ENCODE measurements around the gene BLID. TPM values are rescaled to one million over a fixed set of nuclear protein-coding genes. Genes with fewer than 3 reads are reported as not detected.

BLID gene
- total and polyA plus RNA-seq, 2 donors from 2014 or later: not detected

DNA sequence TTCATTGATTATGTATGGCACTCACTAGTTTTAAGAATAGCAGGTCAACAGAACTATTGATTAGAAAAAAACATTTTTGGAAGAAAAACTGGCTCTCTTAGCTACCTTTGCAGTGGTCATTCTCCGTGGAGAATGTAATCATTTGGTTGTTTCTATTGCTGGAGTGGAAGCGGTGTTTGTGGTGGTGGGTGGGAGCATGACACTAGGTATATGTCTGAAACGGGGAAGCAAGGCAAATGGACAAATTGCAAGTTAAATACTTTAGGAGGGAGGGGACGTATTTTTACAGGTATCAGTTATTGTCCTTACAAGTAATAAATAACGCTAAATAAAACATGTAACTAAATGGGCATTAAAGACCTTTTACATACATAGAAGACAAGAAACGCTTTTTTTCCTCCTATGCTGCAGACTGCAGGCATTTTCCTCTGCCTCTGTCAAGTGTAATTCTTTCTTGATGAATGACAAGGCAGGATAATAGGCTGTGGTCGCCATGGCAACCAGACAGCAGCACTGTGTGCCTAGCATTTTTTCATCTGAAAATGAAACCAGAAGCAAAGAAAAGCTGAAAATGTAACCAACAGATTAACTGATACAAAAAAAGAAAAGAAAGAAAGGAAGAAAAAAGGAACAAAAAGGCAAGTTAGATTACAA, 46.2 kb downstream of the BLID start:
- Histone ChIP-seq H3K36me3 (ENCODE audit: control insufficient read depth in 2 of 3, insufficient read depth in 3 of 3, low read length in 3 of 3) (no peaks in the 10 kb centered on the region), H3K9me3 (ENCODE audit: control insufficient read depth in 2 of 3, insufficient read depth in 1 of 3, low read length in 3 of 3) (peaks cover 0 to 2% (median 0%) of the 10 kb centered on the region in 3 donors), H3K4me3 (ENCODE audit: low read length in 3 of 3) (no peak overlapping the region), H3K9ac (ENCODE audit: low read length in 3 of 3) (no peak overlapping the region), H3K4me1 (ENCODE audit: control insufficient read depth in 2 of 3, insufficient read depth in 2 of 3, low read depth in 1 of 3, low read length in 3 of 3) (peaks cover 0 to 3% (median 0%) of the 10 kb centered on the region in 3 donors), H3K27me3 (ENCODE audit: control insufficient read depth, insufficient read depth, low read length) (no peaks in the 10 kb centered on the region), H3K27ac (ENCODE audit: low read depth in 2 of 2, low read length in 2 of 2) (no peak overlapping the region)
- intact Hi-C loops (cut with DNase I): no loop called here
- peak; percentile 67 to 95 (median 84) for DNase-seq
- FAIRE-seq: no peak
- TF ChIP-seq, protein P1, sequence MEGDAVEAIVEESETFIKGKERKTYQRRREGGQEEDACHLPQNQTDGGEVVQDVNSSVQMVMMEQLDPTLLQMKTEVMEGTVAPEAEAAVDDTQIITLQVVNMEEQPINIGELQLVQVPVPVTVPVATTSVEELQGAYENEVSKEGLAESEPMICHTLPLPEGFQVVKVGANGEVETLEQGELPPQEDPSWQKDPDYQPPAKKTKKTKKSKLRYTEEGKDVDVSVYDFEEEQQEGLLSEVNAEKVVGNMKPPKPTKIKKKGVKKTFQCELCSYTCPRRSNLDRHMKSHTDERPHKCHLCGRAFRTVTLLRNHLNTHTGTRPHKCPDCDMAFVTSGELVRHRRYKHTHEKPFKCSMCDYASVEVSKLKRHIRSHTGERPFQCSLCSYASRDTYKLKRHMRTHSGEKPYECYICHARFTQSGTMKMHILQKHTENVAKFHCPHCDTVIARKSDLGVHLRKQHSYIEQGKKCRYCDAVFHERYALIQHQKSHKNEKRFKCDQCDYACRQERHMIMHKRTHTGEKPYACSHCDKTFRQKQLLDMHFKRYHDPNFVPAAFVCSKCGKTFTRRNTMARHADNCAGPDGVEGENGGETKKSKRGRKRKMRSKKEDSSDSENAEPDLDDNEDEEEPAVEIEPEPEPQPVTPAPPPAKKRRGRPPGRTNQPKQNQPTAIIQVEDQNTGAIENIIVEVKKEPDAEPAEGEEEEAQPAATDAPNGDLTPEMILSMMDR (IDR thresholded peaks at IDR 0.05; ENCODE audit: borderline replicate concordance, extremely low read depth, insufficient read depth): no peak

DNA sequence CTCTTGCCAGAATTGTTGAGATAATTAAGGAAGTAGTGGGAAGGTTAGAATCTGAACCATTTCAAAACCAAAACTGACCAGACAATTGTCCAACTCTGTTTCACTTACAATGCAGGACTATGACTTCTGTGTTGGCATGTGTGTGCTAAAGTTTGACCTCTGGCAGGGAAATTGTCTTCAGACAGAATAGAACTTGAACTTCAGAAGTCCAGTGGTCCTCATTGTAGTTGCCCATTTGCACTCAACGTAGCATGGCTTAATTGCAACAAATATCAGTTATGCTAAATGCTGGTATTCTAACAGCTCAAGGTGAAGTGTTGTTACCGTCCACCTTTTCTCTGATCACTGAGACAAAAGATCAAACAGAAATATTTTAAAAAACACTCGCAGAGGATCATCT, 47.2 kb downstream of the BLID start:
- Histone ChIP-seq H3K4me3 (ENCODE audit: low read length in 3 of 3) (no peak overlapping the region), H3K9me3 (ENCODE audit: control insufficient read depth in 2 of 3, insufficient read depth in 1 of 3, low read length in 3 of 3) (peaks cover 0 to 2% (median 0%) of the 10 kb centered on the region in 3 donors), H3K9ac (ENCODE audit: low read length in 3 of 3) (no peak overlapping the region), H3K27me3 (ENCODE audit: control insufficient read depth, insufficient read depth, low read length) (no peaks in the 10 kb centered on the region), H3K36me3 (ENCODE audit: control insufficient read depth in 2 of 3, insufficient read depth in 3 of 3, low read length in 3 of 3) (no peaks in the 10 kb centered on the region), H3K4me1 (ENCODE audit: control insufficient read depth in 2 of 3, insufficient read depth in 2 of 3, low read depth in 1 of 3, low read length in 3 of 3) (peaks cover 0 to 3% (median 0%) of the 10 kb centered on the region in 3 donors), H3K27ac (ENCODE audit: low read depth in 2 of 2, low read length in 2 of 2) (no peak overlapping the region)
- FAIRE-seq (no peak), DNase-seq (no peak)
- intact Hi-C loops (cut with DNase I): no loop called here
- TF ChIP-seq, protein P1 (IDR thresholded peaks at IDR 0.05; ENCODE audit: borderline replicate concordance, extremely low read depth, insufficient read depth): no peak

DNA sequence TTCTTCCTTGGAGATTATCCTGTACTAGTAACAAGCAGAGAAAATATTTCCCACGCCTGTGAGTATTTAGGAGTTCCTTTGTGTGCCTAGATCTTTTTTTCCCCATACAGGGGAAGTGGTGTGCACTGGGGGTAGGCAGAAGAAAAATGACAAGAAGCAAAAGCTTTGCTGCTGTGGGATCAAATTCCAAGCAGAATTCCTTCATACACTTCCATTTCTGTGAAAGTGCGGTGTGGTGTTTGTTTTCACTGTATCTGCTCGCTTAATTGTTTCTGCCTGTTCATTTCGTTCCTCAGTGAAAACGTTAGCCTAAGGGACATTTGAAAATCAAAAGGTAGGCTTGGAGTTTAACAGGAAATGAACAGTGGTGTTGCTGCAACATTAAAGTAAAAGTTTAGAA, 47.9 kb downstream of the BLID start:
- intact Hi-C loops (cut with DNase I): no loop called here
- Histone ChIP-seq H3K4me3 (ENCODE audit: low read length in 3 of 3) (no peak overlapping the region), H3K27ac (ENCODE audit: low read depth in 2 of 2, low read length in 2 of 2) (no peak overlapping the region)

More for the DNA sequence above, 47.9 kb downstream of the BLID start:
- no peak overlapping the region for H3K9ac ChIP-seq (ENCODE audit: low read length in 3 of 3)
- FAIRE-seq (no peak), DNase-seq (peak in 2 of 5 donors; percentile 45 to 53)
- H3K36me3 ChIP-seq (ENCODE audit: control insufficient read depth in 2 of 3, insufficient read depth in 3 of 3, low read length in 3 of 3): no peaks in the 10 kb centered on the region
- no peaks in the 10 kb centered on the region for H3K27me3 ChIP-seq (ENCODE audit: control insufficient read depth, insufficient read depth, low read length)
- H3K9me3 ChIP-seq (ENCODE audit: control insufficient read depth in 2 of 3, insufficient read depth in 1 of 3, low read length in 3 of 3): peaks cover 0 to 2% (median 0%) of the 10 kb centered on the region in 3 donors
- peaks cover 0 to 3% (median 0%) of the 10 kb centered on the region in 3 donors for H3K4me1 ChIP-seq (ENCODE audit: control insufficient read depth in 2 of 3, insufficient read depth in 2 of 3, low read depth in 1 of 3, low read length in 3 of 3)
- TF ChIP-seq, protein P1 (IDR thresholded peaks at IDR 0.05; ENCODE audit: borderline replicate concordance, extremely low read depth, insufficient read depth): no peak

Small RNAs within 50 kb of the gene (microRNA-seq; reads per million reads assigned to microRNA genes)
- 17,988 reads per million, percentile 96 among the genes with 10 or more reads in this experiment for gene MIR100
- 175 reads per million, percentile 61 among the genes with 10 or more reads in this experiment for gene MIR125B1
- 98.8 reads per million, percentile 51 among the genes with 10 or more reads in this experiment for gene MIRLET7A2

All from kidney (tissue), 14 donors.